Fibroblast of the conjunctiva (primary cell): Measurements from ENCODE around the gene CXCR6.

Source experiments
- DNase-seq: peaks from one replicate; pipeline ENCODE4 v3.0.0-alpha.2; 2010; ENCODE audit warnings: low read depth

CXCR6 gene

DNA sequence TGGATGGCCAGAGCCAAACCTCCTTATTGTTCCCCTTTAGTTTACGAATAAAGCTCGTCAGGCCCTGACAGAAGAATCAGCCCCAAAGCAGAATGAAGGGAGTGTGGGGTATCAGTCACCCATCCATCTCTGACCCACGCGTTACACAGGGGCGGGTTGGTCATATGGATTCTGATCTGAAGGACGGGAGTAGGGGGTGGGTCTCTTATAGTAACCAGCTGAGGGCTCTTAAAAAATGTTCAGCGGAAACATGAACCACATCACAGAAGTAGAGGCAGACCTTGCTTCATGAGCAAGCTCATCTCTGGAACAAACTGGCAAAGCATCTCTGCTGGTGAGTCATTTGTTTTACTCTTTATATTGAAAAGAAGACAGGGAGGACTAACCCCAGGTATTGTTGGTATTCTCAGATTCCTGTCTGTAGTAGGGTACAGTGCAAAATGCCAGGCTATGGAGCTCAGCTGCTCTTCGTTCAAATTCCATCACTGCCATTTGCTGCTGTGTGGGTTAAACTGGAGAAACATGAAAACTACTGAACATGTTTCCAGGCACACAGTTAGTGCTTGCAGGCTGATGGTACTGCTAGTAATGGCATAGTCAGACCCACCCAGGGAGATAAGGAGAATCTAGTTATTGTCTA lies at the start of gene CXCR6:
Gene CXCR6, plus strand, starts transcription at position 258 of the 640 bp plus-strand sequence. CDS start 3,018 bp downstream, outside the sequence.
- no peak for DNase-seq

DNA sequence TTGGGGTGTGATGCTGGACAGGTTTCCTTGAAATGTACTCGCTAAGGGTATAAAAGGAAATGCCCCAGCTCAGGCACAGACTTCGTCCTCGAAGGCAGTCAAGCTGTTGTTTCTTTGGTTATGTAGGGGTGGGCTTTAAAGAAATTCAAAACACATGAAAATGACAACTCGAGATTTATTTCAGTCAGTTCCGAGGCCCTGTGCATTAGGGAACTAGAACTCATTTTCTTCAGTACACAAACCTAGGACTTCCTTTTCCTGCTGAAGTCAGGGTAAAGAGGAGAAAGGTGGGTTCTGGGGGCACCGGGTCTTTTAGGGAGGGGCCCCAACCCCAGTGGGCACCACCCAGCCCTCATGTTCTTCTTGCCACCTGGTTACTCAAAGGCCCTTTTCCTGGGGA lies 49.2 kb upstream of the CXCR6 start:
- DNase-seq, result no peak

DNA sequence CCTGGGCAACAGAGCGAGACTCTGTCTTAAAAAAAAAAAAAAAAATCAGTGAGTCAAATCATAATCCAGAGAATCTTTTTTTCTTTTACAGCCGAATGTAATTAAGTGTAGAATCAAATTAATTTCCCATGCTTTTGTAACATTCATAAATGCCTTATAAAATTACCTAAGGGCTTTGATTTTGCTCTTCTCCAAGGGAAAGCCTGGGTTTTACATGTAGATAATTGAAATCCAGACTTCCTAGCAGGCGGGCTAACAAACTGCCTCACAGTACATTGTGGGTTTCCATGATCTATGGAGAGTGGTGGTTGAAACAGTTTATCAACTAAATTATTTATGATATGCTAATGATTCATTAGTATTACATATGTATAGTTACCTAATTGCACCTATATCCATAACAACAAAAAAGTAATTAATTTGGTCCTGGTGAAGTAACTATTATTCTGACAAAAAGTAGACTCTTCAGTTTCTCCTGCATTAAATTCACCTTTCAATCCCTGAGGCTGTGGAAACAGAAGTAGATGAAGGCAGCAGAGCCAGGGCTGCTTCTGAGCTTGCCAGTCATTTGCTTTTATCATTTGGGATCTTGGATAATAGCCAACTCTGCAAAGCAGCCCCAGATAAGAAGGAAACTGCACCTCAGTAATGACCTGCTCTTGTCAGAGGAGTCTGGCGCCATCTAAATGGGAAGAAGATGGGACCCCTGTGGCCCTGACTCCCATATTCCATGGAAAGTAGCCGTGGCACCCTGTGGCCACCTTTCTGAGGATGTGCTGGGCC lies 47.4 kb upstream of the CXCR6 start:
- no peak for DNase-seq

DNA sequence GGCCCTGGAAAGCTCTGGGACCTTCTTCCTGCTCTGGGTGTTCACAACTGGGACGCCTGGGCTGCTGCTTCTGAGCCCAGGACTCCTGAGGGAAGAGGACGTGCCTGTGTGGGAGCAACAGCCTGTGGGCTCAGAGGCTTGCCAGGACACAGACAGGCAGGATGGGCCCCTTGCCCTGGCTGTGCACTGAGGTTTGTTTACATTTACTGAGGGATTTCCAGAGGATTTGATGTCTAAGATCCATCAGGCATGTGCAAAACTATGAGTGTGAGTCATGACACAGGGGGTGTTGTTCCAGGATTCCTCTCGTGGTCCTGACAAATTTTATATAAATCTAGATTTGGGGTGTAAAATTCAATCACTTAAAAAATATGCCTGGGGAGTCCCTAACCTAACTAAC lies 46.3 kb upstream of the CXCR6 start:
- DNase-seq, result peak; percentile 4

DNA sequence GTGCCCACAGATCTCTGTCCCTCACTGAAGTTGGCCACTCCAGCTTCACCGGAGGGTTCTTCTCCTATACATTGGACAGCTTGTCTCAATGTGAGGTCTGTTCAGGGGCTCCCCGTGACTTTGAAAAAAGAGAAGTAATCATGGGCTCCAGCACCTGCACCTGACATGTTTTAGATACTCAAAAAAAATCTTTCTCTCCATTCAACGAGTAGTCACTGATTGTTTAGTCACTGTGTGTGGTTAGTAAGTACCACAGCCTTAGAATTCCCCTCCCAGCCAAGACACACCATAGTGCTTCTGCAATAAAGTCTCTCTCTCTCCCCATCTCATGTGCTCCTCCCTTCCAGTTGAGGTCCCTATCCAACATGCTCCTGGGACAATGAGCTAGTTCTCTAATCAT lies 38.3 kb upstream of the CXCR6 start:
- no peak for DNase-seq

DNA sequence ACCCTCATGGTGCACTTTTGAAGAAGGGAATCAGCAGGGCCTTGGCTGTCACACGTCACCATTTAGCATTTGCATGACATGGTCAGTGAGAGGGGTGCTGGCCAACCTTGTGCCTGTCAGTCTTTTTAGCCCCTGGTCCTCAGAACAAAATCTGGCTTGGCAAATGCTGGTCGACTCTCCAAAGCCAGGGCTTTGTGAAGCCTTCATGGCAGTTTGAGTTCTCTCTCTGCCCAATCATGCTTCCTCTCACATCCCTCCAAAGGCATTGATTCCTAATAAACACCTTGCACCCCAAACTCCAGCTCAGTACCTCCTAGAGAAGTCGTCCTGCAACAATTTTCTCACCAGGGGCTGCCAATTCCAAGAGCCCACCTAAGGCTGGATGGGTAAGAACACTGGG lies 37.5 kb upstream of the CXCR6 start:
- DNase-seq, result no peak

DNA sequence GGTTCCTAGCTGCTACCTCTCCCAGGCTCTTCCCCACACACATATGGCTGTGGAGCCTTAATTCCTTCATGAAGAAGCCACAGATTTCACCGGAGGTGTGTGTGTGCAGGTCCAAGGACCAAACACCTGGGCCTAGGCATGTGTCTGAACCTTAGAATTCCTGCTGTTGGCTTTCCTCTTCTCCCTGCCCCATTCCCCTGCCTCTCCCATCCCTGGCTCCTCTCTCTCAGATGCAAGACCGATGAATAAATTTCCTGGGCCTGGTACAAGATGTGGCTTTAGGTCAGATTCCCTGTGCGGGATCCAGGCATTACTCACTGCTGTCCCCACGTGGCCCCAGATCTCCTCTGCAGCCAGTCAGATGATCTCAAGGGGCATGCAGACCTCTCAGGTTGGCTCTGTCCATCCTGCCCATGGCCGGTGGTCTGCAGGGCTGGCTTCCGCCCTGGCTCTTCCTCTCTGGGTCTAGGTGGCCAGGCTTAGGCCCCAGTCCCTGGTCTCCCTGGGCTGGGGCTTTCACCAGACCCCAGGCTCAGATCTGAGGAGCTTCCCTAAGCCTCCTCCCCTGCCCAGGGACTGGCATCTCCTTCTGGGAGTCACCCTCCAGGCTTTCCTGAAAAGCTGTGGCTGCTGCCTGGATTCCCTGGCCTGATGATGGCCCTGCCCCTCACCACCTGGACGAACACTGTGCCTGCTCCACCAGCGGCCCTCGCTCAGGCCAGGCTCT lies 36.4 kb upstream of the CXCR6 start:
- DNase-seq, result no peak

DNA sequence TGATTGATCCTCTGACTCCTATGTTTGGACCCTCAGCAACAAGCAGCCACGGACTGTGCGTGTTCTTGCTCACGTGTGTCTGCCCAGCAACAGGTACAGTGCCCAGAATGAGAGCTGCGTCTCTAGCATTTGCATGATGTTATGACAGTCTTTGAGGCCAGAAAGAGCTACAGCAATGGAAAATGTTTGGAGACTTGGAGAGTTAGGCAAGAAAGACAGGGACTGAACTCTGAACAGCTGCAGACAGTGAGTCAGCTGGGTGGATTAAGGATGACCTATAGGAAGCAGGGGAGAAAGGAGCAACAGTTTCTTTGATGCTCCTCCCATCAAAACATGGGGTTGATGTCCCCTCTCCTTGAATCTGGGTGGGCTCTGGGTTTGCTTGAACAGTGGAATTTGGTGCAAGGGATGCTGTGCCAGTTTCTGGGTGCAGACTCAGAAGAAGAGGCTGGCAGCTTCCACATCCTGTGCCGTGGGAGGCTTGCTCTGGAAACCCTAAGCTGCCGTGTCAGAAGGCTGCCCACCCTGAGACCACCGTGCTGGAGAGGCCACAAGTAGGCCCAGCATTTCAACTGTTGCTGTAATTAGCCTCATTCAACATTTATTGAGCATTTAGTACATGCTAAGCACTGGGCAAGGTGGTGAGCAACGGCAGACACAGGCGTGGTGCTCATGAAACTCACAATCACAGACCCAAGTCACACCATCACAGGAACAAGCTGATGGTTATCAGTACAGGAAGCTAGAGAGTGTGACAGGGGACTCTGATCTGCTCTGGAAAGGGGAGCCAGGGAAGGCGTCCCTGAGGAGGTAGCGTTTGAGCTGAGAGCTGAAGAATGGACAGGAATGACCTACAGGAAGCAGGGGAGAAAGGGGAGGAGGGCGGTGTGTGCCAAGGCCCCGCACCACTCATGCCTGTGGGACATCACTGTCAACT lies 35.2 kb upstream of the CXCR6 start:
- no peak for DNase-seq

DNA sequence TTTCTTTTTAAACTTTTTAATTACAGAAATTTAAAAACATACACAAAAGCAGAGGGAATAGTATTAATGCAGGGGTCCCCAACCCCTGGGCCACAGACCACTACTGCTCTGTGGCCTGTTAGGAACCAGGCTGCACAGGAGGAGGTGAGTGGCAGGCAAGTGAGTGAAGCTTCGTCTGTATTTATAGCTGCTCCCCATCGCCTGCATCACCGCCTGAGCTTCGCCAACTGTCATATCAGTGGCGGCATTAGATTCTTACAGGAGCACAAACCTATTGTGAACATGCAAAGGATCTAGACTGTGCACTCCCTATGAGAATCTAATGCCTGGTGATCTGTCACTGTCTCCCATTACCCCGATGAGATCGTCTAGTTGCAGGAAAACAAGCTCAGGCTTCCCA lies 34.5 kb upstream of the CXCR6 start:
- no peak for DNase-seq

DNA sequence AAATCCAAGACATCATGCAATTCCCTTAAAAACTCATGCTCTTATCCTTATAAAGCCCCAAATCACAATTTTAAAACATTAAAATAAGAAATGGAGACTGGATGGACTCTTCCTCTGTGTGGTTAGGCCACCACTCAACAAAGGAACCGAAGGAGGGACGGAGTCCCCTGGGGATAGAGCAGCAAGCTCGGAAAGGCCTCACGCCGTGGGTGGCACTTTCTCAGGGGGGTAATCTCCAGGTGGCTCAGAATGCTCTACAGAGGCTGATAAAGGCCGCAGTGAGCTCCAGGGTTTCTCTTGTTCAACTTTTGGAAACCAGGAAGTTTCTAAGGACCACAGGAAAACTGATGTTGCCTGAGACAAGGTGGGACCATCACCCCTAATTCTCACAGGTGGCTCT lies 33.7 kb upstream of the CXCR6 start:
- no peak for DNase-seq

DNA sequence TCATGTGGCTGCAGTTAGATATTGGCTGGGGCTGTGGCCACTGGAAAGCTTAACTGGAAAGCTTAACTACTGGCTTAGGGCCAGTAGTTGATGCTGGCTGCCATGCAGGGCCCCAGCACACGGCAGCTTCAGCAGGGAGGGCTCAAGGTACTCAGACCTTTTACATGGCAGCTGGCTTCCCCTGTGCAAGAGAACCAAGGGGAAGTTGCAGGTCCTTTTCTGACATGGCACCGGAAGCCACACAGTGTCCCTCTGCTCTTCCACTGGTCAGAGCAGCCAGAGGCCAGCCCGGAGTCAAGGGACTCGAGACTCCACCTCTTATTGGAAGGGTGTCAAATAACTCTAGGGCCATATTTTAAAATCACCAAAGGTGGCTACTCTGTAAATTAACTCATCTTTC lies 32.4 kb upstream of the CXCR6 start:
- no peak for DNase-seq

DNA sequence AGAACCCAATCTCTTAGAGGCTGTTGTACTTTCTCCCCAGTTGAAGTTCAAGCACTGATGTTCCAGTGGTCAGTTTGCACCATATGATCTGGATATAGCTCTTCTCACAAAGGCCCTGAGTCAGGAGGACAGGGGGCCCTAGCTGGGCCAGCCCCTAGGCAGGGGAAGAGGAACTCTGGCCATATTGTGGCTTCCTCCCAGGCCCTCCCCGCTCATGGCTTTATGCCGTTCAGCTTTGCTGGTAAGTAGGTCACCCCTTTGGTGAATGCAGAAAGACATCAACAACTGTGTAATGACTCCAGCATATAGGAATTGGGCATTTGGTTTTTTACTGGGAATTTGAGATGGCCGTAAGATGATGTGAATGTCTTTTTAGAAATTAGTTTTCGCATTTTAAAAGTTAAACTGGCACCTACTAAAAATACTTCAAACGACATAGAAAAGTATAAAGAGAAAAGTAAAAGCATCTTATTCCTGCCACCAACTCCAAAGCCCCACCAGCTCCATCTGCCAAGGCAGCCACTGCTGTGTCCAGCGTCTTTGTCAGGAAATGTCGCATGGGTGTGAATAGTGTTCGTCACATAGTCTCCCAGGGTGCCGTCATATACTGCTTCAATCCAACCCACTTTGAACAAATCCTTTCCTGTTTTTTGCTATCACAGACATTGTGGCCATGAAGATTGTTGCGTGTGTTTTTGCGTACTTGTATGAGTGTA lies 31.6 kb upstream of the CXCR6 start:
- DNase-seq, result no peak

DNA sequence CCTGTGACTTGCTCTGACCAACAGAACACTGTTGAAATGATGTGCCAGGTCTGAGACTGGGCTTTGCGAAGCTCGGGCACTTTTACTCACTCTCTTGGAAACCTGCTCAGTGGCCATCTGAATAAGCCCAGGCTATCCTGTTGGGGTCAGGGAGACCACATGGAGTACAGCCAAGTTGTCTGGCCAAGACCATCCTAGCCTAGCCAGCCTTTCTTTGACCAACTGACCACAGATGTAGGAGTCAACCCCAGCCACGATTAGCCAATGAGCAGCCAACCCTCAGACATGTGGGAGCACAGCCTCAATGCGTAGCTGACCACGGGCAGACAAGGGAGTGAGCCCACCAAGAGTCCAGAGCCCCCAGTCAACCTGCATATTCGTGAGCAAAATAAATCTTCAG lies 30.8 kb upstream of the CXCR6 start:
- DNase-seq, result no peak

DNA sequence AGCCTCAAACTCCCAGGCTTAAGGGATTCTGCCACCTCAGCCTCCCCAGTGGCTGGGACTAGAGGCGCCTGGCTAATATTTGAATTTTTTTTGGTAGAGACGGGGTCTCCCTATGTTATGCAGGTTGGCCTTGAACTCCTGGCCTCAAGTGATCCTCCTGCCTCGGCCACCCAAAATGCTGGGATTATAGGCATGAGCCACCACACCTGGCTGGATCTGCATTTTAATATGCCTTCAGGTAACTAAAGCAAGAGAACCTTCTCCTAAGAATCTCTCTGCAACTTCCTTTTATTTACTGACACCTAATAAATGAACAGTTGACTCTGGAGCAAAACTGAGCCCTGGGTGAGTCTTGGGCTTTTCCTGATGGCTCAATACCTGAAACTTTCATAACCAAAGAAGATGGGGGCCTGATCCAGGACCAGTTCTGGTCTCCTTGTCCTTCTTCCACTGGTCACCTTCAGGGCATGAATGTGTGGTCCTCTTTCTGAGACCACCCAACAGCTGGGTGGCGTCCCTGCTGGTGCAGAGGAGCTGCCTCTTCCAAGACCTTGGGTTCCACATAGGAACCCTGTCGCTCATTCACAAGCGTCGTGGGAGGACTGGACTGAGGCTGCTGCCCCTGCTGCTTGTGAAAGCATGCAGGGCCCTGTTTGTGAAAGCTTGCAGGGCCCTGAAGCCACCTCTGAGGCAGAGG lies 28.8 kb upstream of the CXCR6 start:
- DNase-seq, result no peak

DNA sequence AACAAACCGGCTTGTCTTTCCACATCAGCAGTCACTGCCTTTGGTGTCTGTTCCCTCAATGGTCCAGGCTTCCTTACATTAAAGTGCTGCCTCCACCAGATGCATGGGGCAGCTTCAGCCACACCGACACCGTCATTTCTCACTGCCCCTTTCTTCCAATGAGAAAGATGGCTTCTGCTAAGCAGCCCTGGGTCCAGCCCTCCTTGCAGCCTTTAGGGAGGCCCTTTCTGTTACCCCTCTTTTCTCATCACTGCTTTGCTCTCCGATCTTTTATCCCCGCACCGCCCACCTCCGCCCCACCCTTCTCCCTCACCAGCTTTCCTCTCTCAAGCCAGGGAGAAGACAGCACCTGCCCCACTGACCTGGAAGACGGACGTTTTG lies 28.2 kb upstream of the CXCR6 start:
- DNase-seq, result no peak

DNA sequence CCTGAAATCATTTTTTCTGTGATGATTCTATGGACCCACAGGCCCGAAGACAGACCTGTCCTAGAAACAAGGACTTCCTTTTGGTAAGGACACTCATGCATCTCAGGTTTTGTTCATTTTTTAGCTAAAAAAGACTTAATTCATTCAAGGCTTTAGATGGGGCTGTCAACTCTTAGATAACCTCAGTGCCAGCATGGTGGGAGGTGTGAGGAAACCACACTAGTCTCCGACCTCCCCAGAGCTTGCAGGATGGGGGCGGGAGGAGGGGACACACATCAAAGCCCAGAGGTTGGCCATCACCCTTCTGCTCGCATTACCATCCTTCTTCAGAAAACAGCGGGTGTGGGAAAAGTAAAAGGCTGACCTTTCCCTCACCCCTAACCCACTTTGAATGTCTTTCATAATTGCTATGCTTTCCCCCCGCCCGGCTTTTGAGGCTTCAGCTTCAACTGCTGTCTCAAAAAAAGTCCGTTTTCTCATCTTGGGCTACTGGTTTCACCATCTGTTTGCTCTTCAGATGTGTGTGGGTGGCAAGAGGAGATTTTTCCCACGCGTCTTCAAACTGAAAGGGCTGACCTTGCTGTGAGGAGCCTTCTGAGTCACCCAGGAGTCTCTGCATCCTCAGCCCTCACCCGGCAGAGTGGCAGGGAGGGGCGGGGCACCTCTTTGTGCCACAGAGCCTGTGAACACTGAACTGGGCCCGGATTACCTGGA lies 27.6 kb upstream of the CXCR6 start:
- no peak for DNase-seq

DNA sequence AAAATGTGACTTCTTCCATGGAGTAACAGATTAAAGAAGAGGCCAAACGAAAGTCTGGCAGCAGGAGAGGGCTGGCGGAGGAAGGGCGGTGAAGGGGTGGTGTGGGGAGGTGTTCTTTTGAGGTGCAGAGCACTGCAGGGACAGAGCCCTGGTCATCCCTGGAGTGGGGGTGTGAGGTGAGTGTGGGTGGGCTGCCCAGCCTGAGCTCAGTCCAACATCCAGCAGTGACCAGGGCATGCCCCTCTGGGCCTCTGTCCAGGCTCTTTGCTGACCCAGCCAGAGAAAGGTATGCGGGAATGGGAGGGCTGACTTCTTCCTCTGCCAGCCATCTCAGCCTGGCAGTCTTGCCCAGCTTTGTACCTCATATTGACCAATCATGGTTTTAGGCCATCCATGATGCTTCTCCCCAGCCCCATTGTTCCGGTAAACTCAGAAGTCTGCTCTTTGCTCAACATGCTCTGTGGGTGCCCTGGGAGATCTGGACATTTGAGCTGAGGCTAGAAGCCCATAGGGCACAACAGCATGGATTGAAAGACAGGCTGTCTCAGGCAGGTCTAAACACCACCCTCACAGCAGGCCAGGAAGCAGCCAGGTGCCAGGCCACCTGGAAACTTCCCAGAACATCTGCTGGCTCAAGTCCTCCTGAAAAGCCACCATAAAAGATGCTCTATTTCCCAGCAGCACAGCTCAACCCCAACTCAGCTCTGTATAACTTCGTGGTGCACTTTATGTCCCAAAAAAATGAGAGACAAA lies 25.9 kb upstream of the CXCR6 start:
- DNase-seq, result no peak

DNA sequence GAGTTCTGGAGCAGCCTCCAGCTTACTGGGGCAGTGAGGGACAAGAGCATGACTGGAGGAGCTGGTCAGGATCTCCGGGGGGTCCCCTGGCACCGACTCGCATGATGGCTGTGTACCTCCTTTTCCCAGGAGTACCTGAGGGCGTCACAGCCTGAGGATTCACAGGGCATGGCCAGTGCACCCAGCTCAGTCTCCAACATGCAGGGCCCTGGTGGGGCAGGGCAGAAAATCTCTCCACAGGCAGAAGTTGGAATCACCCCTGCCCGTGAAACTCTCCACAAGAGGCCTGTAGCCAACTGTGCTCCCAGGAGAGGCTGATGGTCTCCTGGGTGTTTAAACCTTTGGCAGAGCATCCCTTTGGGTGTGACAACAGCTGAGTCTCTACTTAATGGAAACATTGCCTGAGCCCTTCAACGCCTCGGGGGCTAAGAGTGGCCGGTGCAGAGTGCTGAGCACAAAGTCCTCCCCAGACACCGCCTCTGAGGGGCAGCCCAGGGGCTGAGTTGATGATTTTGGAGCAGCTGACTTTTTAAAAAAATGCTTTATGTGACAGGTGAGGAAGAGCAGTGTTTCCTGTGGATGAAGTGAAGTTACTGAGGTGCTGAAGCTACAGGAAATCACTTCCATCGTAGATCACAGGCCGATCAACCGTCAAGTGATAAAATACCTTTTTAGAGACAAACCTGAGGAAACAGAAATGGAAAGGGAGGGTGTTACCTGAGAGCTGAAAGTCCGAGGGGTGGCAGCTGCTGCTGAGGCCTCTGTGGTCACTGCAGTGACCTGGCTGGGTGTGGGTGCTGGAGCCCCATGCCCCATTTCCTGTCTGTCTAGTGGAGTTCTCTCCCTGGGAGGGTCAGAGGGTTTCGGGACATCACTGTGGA lies 21.9 kb upstream of the CXCR6 start:
- no peak for DNase-seq

DNA sequence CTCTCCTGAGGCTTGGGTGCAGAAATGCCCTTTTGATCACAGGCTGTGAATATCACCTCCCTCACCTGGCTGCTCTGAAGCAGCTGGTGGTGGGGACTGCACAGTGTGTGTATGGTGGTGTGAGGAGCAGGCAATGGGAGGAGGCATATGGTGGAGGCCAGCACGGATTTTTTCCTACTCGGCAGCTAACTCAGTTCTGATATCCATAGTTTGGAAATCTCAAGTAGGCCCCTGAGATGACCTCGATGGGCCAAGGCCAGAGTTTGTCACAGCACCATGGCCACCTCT lies 21.3 kb upstream of the CXCR6 start:
- no peak for DNase-seq
